Osteocyte (in vitro differentiated cells): ENCODE measurements around the gene SNX18. TPM values are rescaled to one million over a fixed set of nuclear protein-coding genes. Genes with fewer than 3 reads are reported as not detected.
"Not testable (repeated sequence)": the region's sequence is repeated elsewhere in the genome, so short reads cannot be mapped to it uniquely, and the experiment has no call there.

Experiments
- DNase-seq: peaks from one replicate; pipeline ENCODE4 v3.0.0; 2021; ENCODE audit warnings: mixed read lengths; ENCODE audit not compliant: unreplicated experiment; ENCODE audit errors: extremely low spot score
- H3K27ac Mint-ChIP-seq: one replicate; pipeline ENCODE4 v1.8.0; 2021; ENCODE audit warnings: mild to moderate bottlenecking, mixed read lengths; ENCODE audit not compliant: unreplicated experiment
- H3K27me3 Mint-ChIP-seq: one replicate; pipeline ENCODE4 v1.8.0; 2021; ENCODE audit warnings: mixed read lengths; ENCODE audit not compliant: unreplicated experiment
- H3K36me3 Mint-ChIP-seq: one replicate; pipeline ENCODE4 v1.8.0; 2021; ENCODE audit warnings: mixed read lengths; ENCODE audit not compliant: unreplicated experiment
- H3K4me1 Mint-ChIP-seq: one replicate; pipeline ENCODE4 v1.8.0; 2021; ENCODE audit warnings: mixed read lengths; ENCODE audit not compliant: unreplicated experiment
- H3K4me3 Mint-ChIP-seq: one replicate; pipeline ENCODE4 v1.8.0; 2021; ENCODE audit warnings: mild to moderate bottlenecking, moderate library complexity, mixed read lengths; ENCODE audit not compliant: unreplicated experiment
- H3K9me3 Mint-ChIP-seq: one replicate; pipeline ENCODE4 v1.8.0; 2021; ENCODE audit warnings: mixed read lengths; ENCODE audit not compliant: unreplicated experiment
- total RNA-seq: library from RNA; stranded (reverse); gene quantifications from 2 replicates; pipeline ENCODE4 v1.2.1, GENCODE V29; 2021
- TF ChIP-seq, protein P1 (sequence below): fragments of 200-600 bp; sonication (generic); IDR thresholded peaks from 2 replicates; pipeline ENCODE4 v1.5.0; 2021; ENCODE audit warnings: antibody characterized with exemption, mild to moderate bottlenecking, moderate library complexity

Gene SNX18
- total RNA-seq, 1 donor from 2014 or later: 28.8 TPM

DNA sequence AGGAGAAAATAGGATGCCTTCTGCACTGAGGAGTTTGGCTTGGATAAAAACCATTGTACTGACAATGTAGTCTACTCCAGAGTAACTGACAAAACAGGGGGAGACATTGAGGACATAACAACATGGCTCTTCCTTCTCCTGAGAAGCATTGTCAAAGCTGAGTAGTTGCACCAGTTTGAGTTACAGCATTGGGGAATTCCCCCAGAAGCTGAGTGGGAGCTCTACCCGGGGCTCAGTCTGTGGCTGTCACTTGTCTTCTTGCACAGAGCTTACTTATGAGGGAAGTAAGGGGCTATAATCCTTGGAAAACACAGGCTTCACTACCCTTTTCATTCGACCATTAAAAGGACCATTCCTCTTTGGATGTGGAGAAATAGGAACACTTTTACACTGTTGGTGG, 40.9 kb upstream of the SNX18 start:
- no peak overlapping the region for H3K4me3 Mint-ChIP-seq
- TF ChIP-seq, protein P1, sequence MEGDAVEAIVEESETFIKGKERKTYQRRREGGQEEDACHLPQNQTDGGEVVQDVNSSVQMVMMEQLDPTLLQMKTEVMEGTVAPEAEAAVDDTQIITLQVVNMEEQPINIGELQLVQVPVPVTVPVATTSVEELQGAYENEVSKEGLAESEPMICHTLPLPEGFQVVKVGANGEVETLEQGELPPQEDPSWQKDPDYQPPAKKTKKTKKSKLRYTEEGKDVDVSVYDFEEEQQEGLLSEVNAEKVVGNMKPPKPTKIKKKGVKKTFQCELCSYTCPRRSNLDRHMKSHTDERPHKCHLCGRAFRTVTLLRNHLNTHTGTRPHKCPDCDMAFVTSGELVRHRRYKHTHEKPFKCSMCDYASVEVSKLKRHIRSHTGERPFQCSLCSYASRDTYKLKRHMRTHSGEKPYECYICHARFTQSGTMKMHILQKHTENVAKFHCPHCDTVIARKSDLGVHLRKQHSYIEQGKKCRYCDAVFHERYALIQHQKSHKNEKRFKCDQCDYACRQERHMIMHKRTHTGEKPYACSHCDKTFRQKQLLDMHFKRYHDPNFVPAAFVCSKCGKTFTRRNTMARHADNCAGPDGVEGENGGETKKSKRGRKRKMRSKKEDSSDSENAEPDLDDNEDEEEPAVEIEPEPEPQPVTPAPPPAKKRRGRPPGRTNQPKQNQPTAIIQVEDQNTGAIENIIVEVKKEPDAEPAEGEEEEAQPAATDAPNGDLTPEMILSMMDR: no peak
- H3K27me3 Mint-ChIP-seq: peaks cover 37% of the 10 kb centered on the region
- H3K36me3 Mint-ChIP-seq: no peaks in the 10 kb centered on the region
- DNase-seq: no peak
- no peaks in the 10 kb centered on the region for H3K9me3 Mint-ChIP-seq
- H3K4me1 Mint-ChIP-seq: no peaks in the 10 kb centered on the region
- no peak overlapping the region for H3K27ac Mint-ChIP-seq

DNA sequence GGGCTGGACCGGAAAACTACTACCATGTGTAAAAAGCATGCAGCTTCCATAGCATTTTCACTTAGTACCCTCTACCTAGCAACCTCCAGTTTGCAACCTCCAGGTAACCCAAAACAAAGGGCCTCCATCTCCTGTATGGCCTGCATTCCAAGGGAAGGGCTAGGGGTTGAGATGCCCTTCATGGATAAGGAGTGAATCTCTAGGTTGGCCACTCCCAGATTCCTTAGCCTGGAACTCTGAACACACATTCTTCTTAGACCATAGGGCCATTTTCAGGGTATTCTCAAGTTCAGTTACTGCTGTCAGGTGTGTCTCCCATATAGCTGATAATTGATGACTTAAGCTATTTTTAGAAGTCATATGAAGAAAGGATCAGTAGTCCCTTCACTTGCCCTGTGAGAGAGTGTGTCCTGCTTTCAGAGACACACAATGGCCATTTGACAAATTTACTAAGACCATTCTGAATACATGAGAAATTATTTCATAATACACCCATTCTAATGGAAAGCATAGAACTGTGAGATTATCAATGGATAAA, 39.5 kb upstream of the SNX18 start:
- peaks cover 35% of the 10 kb centered on the region for H3K27me3 Mint-ChIP-seq
- no peaks in the 10 kb centered on the region for H3K9me3 Mint-ChIP-seq
- no peak overlapping the region for H3K4me3 Mint-ChIP-seq
- DNase-seq: no peak
- no peaks in the 10 kb centered on the region for H3K4me1 Mint-ChIP-seq
- H3K27ac Mint-ChIP-seq: no peak overlapping the region
- TF ChIP-seq, protein P1: no peak
- H3K36me3 Mint-ChIP-seq: no peaks in the 10 kb centered on the region

DNA sequence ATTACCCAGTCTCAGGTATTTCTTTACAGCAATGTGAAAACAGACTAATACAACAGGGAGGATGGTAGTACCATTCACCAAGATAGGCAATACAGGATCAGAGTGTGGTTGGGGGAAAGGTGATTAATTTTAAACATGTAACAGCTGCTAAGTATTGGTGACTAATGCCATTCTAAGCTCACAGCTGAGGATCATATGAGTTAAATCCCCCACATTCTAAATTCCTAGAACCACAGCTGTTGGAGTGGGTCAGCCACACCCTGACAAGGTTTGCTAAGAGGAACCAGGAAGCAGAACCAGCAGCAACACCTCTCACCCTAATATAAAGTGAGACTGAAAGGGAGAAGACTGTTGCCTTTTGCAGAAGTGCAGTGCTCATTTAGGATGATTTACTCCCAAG, 37.3 kb upstream of the SNX18 start:
- Mint-ChIP-seq H3K27me3 (peaks cover 53% of the 10 kb centered on the region), H3K4me3 (no peak overlapping the region), H3K4me1 (no peaks in the 10 kb centered on the region), H3K9me3 (no peaks in the 10 kb centered on the region), H3K36me3 (no peaks in the 10 kb centered on the region), H3K27ac (no peak overlapping the region)
- TF ChIP-seq, protein P1: no peak
- no peak for DNase-seq

DNA sequence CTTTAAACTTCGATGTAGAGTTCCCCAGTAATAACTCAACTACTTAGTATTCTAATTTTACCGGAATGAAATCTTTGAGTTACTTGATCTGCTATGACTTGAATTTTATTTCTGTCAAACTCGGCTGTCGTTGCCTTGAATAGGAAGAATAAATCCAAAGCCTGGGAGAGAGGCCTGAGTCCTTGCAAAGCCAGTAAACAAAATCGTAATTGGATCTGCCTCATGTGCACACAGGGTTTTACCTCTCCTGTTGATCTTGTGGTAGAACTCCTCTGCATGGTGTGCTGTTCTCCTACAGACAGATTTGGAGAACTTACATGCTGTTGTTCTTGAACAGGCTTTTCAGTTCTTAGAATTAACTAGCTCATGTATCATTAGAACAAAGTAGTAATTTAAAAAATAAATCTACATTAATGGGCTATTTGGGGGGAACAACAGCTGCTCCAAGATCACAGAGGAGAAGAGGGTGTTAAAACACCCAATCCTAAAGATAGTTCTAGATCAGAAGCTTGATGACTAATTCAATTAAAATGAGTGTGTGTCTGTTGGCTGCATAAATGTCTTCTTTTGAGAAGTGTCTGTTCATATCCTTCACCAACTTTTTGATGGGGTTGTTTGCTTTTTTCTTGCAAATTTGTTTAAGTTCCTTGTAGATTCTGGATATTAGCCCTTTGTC, 33.2 kb upstream of the SNX18 start:
- H3K36me3 Mint-ChIP-seq: no peaks in the 10 kb centered on the region
- H3K27me3 Mint-ChIP-seq: peaks cover 48% of the 10 kb centered on the region
- H3K9me3 Mint-ChIP-seq: no peaks in the 10 kb centered on the region
- TF ChIP-seq, protein P1: no peak
- H3K4me3 Mint-ChIP-seq: no peak overlapping the region
- H3K27ac Mint-ChIP-seq: no peak overlapping the region
- no peak for DNase-seq
- no peaks in the 10 kb centered on the region for H3K4me1 Mint-ChIP-seq

DNA sequence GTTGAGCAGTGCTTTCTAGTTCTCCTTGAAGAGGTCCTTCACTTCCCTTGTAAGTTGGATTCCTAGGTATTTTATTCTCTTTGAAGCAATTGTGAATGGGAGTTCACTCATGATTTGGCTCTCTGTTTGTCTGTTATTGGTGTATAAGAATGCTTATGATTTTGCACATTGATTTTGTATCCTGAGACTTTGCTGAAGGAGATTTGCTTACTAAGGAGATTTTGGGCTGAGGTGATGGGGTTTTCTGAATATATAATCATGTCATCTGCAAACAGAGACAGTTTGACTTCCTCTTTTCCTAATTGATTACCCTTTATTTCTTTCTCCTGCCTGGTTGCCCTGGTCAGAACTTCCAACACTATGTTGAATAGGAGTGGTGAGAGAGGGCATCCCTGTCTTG, 31.9 kb upstream of the SNX18 start:
- H3K4me3 Mint-ChIP-seq, H3K36me3 Mint-ChIP-seq, H3K9me3 Mint-ChIP-seq, DNase-seq, H3K27ac Mint-ChIP-seq, H3K4me1 Mint-ChIP-seq: not testable (repeated sequence)
- H3K27me3 Mint-ChIP-seq: peaks cover 40% of the 10 kb centered on the region

DNA sequence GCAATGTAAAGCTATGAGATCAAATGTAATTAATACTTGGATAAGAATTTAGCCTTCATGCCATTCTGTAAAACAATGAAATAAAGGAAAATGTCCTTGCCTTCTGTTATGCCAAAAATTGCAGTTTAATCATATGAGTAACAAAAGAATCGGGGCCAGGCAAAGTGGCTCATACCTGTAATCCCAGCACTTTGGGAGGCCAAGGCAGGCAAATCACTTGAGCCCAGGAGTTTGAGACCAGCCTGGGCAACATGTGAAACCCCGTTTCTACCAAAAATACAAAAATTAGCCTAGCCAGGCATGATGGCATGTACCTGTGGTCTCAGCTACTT, 27.9 kb upstream of the SNX18 start:
- not testable (repeated sequence) for DNase-seq, H3K36me3 Mint-ChIP-seq, H3K4me3 Mint-ChIP-seq, H3K4me1 Mint-ChIP-seq, H3K9me3 Mint-ChIP-seq, H3K27ac Mint-ChIP-seq
- peaks cover 44% of the 10 kb centered on the region for H3K27me3 Mint-ChIP-seq
